Activated CD8-positive, alpha-beta memory T cell treated with anti-CD3 and anti-CD28 coated beads, Interleukin-2, amount 50 U/mL, for 48 hours (primary cell): ENCODE measurements around the gene KMT5C.

ENCODE experiments used
- DNase-seq: peaks from one replicate; pipeline ENCODE4 v3.0.0-alpha.2; 2020

The KMT5C gene

DNA sequence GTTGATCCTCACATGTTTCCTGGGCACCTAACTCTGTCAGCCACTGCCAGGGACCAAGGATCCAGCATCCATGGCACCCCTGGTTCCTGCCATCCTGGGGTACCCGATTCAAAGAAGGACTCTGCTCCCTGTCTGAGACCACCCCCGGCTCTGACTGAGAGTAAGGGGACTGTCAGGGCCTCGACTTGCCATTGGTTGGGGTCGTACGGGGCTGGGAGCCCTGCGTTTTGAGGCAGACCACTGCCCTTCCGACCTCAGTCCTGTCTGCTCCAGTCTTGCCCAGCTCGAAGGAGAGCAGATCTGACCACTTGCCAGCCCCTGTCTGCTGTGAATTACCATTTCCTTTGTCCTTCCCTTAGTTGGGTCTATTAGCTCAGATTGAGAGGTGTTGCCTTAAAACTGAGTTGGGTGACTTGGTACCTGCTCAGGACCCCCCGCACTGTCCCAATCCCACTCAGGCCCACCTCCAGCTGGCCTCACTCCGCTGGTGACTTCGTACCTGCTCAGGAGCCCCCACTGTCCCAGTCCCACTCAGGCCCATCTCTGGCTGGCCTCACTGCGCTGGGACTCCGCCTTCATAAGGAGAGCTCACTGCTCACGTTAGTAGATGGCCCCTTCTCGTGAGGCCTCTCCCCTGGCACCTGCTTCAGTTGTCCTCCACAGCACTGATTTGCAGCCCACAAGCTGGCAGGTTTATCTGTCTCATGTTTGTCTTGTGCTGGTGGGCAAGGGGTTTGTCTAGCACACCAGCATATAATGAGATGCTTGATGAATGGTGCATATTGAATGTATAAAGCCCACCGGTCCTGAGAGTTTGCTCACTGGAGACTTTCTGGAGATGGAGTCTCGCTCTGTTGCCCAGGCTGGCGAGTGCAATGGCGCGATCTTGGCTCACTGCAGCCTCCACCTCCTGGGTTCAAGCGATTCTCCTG lies 50.0 kb downstream of the KMT5C start:
- DNase-seq: no peak

DNA sequence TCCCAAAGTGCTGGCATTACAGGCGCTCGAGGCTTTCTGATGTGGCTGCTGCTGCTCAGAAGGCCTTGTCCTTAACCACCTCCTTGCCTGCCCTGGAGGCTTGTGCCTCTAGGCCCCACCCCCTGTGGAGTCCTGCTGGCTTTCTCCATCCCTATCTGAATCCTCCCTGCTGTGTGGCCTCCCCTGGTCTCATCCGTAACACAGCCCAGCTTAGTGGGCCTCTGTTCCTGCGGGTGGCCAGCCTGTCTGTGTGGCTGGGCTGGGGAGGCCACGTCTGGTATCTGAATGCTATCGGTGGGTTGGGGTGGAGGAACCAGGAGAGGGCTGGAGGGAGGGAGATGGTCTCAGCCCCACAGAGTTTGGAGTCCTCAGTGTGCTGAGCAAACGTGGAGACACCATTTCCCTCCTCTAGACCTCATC lies 50.8 kb downstream of the KMT5C start:
- DNase-seq: no peak

GRCh38 chr19:55391191-55391670 lies 51.6 kb downstream of the KMT5C start:
- DNase-seq: no peak

DNA sequence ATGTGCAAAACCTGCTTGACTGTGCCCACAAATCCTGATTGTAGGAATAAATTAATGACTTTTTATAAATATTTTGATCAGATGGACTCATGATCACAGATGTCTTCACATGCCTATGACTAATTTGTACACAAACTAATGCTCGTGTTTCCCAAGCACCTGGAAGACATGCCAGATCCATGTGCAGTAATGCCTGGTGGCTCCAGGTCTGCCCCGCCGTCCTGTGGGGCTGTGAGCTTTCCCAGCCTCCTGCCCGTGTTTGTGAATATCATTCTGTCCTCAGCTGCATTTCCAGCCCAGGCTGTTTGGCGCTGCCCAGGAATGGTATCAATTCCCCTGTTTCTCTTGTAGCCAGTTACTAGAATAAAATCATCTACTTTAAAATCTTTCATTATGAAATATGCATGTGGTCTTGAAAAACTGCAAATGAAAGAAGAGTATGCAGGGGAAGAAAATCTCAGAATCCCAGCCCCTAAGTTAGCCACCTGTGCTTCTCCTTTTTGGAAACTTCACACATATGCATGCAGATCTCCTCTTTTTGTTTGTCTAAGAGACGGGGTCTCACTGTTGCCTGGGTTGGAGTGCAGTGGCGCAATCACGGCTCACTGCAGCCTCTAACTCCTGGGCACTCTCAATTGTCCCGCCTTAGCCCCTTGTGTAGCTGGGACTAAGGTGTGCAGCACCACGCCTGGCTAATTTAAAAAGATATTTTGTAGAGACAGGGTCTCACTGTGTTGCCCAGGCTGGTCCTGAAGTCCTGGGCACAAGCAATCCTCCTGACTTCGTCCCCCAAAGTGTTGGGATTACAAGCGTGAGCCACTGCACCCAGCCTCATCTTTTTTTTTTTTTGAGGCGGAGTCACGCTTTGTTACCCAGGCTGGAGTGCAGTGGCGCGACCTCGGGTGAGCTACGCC lies 52.3 kb downstream of the KMT5C start:
- DNase-seq: no peak

DNA sequence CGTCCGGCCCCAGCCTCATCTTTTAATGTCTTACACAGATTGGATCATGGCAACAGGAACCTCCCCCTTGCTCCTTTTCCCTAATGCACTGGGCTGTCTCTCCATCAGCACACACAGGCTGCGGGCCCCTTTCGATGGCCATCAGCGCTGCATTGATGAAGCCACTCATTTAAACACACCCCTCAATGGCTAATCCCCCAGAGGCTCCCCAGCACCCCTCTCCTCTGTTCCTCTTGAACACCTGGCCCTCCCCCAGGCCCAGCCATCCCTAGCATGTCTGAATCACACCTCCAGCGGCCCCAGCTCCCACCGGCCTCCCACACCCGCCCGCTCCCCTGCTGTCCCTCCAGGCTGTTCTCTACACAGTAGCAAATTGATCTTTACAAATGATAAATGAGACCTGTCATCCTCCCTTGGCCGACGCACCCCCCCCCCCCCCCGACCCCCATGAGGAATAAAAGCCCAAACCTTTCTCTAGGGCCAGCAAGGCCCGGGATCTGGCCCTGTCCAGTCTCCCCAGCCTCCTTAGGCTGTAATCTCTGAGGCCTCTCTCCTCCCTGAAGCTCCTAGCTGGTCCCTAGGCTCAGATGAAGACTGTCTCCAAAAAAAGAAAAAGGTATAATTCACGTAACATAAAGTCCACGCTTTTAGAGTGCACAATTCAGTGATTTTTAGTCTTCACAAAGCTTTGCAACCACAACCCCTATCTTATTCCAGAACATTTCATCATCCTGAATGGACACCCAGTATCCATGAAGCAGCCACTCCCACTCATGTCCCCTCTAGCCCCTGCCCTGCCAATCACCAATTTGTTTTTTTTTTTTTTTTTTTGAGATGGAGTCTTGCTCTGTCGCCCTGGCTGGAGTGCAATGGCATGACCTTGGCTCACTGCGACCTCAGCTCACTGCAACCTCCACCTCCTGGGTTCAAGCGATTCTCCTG lies 53.4 kb downstream of the KMT5C start:
- DNase-seq: no peak
